Keratinocyte (primary cell): ENCODE results near the gene PHF23. TPM values are rescaled to one million over a fixed set of nuclear protein-coding genes. Genes with fewer than 3 reads are reported as not detected.

ENCODE experiments used
- DNase-seq: peaks from one replicate; pipeline ENCODE4 v3.0.0-alpha.2; 2011; ENCODE audit warnings: low read depth, missing footprints, low spot score
- FAIRE-seq: peaks from 2 replicates; lab custom pipeline; 2011; peaks lifted over from hg19 to GRCh38; lab: Jason Lieb, UNC
- H2AFZ ChIP-seq: 2 replicates; pipeline ENCODE4 v1.6.0; 2012; ENCODE audit warnings: low read length, control low read depth, inconsistent platforms; ENCODE audit not compliant: control insufficient read depth
- H3K27ac ChIP-seq: 2 replicates; pipeline ENCODE4 v1.5.1; 2011; ENCODE audit warnings: low read length; ENCODE audit not compliant: control insufficient read depth, insufficient read depth
- H3K27me3 ChIP-seq: 3 replicates; pipeline ENCODE4 v1.6.0; 2011; ENCODE audit warnings: low read length; ENCODE audit not compliant: control insufficient read depth, insufficient read depth; ENCODE audit errors: extremely low read depth
- H3K36me3 ChIP-seq, 2 experiments: 2 replicates in 1 of 2; 3 replicates in 1 of 2; pipeline ENCODE4 v1.5.1; 2011; ENCODE audit warnings: low read length in 2 of 2, mild to moderate bottlenecking in 1 of 2; ENCODE audit not compliant: control insufficient read depth in 2 of 2, insufficient read depth in 2 of 2; ENCODE audit errors: extremely low read depth in 1 of 2
- H3K4me1 ChIP-seq: 3 replicates; pipeline ENCODE4 v1.5.1; 2011; ENCODE audit warnings: low read length; ENCODE audit not compliant: control insufficient read depth, insufficient read depth; ENCODE audit errors: extremely low read depth
- H3K4me2 ChIP-seq: 3 replicates; pipeline ENCODE4 v1.6.0; 2011; ENCODE audit warnings: low read depth, low read length; ENCODE audit not compliant: control insufficient read depth, insufficient read depth; ENCODE audit errors: extremely low read depth
- H3K4me3 ChIP-seq, 3 experiments: fragments of 200-600 bp in 1 of 3; sonication (generic) in 1 of 3; 2 replicates in 2 of 3; 3 replicates in 1 of 3; pipeline ENCODE4 v1.5.1; 2011 to 2016; ENCODE audit warnings: low read length in 3 of 3, mild to moderate bottlenecking in 3 of 3, control low read depth in 2 of 3, inconsistent platforms in 1 of 3, low read depth in 1 of 3, mixed read lengths in 1 of 3, mixed run types in 1 of 3, moderate library complexity in 1 of 3; ENCODE audit not compliant: control insufficient read depth in 2 of 3, insufficient read depth in 2 of 3; ENCODE audit errors: extremely low read depth in 1 of 3
- H3K79me2 ChIP-seq: 2 replicates; pipeline ENCODE4 v1.6.0; 2012; ENCODE audit warnings: low read length; ENCODE audit not compliant: control insufficient read depth, insufficient read depth
- H3K9ac ChIP-seq: 3 replicates; pipeline ENCODE4 v1.6.0; 2011; ENCODE audit warnings: low read length; ENCODE audit not compliant: control insufficient read depth, insufficient read depth; ENCODE audit errors: extremely low read depth
- H3K9me1 ChIP-seq: 3 replicates; pipeline ENCODE4 v1.6.0; 2011; ENCODE audit warnings: low read length; ENCODE audit not compliant: control insufficient read depth, insufficient read depth; ENCODE audit errors: extremely low read depth
- H3K9me3 ChIP-seq: 2 replicates; pipeline ENCODE4 v1.5.1; 2012; ENCODE audit warnings: low read depth, low read length; ENCODE audit not compliant: control insufficient read depth
- H4K20me1 ChIP-seq: 3 replicates; pipeline ENCODE4 v1.6.0; 2011; ENCODE audit warnings: low read length; ENCODE audit not compliant: control insufficient read depth, insufficient read depth; ENCODE audit errors: extremely low read depth
- CTCF ChIP-seq, 3 experiments: IDR thresholded peaks in 1 of 3; conservative IDR thresholded peaks in 1 of 3; optimal IDR thresholded peaks in 1 of 3; 2 replicates in 2 of 3; 3 replicates in 1 of 3; pipeline versions ENCODE3 to v1.5.1; 2011; ENCODE audit warnings: low read length in 3 of 3, mild to moderate bottlenecking in 3 of 3, moderate library complexity in 2 of 3, control low read depth in 1 of 3, inconsistent platforms in 1 of 3; ENCODE audit not compliant: insufficient read depth in 2 of 3; ENCODE audit errors: extremely low read depth in 1 of 3
- EZH2 ChIP-seq: IDR thresholded peaks from one replicate; pipeline ENCODE4 v1.6.1; 2012; ENCODE audit warnings: inconsistent platforms, mild to moderate bottlenecking, low read length, moderate library complexity
- dilution Hi-C: fragments of 300-500 bp; cut with MboI; formaldehyde crosslinking; loops from one replicate; pipeline ENCODE4 v1.7.0; 2020; ENCODE audit warnings: low sequenced_read_pairs; ENCODE audit not compliant: extremely low pct_ligation_motif_present
- polyA plus RNA-seq, 5 experiments: library from polyadenylated mRNA; depleted of rRNA in 3 of 5; stranded (reverse) in 3 of 5; stranded (forward) in 1 of 5; unstranded in 1 of 5; fragments of >200 nt; gene quantifications; 1 replicate in 1 of 5; 2 replicates in 3 of 5; 3 replicates in 1 of 5; pipeline versions ENCODE4 v1.2.1 to v1.2.3, GENCODE V29; 2011 to 2012; ENCODE audit warnings: missing spikeins in 2 of 5, low read depth in 1 of 5, low replicate concordance in 1 of 5

The PHF23 gene
- polyA plus RNA-seq, 1 donor (not counting 4 experiments of a cell fraction or from before 2014, with no cell fraction given): 52.8 TPM

DNA sequence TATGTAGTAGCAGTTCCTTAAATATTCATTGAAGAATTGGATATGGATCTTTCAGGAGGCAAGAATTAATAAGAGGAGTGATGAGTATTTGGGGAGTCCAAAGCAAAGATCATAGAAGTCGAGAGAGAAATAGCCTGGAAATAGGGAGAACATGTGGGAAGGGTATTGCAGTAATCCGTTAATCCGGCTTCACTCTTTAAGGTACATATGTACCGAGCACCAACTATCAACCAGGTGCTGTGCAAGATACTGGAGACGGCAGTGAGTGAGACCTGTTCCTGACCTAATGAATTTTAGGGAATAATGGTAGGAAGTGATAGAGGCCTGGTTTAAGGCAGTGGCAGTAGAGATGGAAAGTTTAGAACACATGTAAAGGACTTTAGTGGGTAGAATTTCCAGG is 13.8 kb upstream of the PHF23 start:
- peaks cover 9 to 28% of the 10 kb centered on the region in 2 experiments for H3K36me3 ChIP-seq
- H3K4me1 ChIP-seq: peaks cover 18% of the 10 kb centered on the region
- peak overlapping the region; percentile 97 for H3K4me2 ChIP-seq
- dilution Hi-C loops: no loop called here
- DNase-seq (no peak), FAIRE-seq (no peak)
- H3K9ac ChIP-seq: peak overlapping the region; percentile 94
- H2AFZ ChIP-seq: no peak overlapping the region
- H3K27me3 ChIP-seq: no peaks in the 10 kb centered on the region
- no peaks in the 10 kb centered on the region for H3K9me1 ChIP-seq
- TF ChIP-seq EZH2 (no peak), CTCF (optimal IDR thresholded peaks at IDR 0.05 in 1 of 3, IDR thresholded peaks at IDR 0.05 in 1 of 3, conservative IDR thresholded peaks at IDR 0.05 in 1 of 3; ENCODE audit: extremely low read depth in 1 of 3, insufficient read depth in 2 of 3, low read length in 3 of 3) (no peak)
- peaks cover 48% of the 10 kb centered on the region for H3K79me2 ChIP-seq
- no peaks in the 10 kb centered on the region for H3K9me3 ChIP-seq
- peak overlapping the region; percentile 80 to 95 (median 92) for H3K4me3 ChIP-seq
- H3K27ac ChIP-seq: peak overlapping the region; percentile 99
- H4K20me1 ChIP-seq: no peaks in the 10 kb centered on the region

DNA sequence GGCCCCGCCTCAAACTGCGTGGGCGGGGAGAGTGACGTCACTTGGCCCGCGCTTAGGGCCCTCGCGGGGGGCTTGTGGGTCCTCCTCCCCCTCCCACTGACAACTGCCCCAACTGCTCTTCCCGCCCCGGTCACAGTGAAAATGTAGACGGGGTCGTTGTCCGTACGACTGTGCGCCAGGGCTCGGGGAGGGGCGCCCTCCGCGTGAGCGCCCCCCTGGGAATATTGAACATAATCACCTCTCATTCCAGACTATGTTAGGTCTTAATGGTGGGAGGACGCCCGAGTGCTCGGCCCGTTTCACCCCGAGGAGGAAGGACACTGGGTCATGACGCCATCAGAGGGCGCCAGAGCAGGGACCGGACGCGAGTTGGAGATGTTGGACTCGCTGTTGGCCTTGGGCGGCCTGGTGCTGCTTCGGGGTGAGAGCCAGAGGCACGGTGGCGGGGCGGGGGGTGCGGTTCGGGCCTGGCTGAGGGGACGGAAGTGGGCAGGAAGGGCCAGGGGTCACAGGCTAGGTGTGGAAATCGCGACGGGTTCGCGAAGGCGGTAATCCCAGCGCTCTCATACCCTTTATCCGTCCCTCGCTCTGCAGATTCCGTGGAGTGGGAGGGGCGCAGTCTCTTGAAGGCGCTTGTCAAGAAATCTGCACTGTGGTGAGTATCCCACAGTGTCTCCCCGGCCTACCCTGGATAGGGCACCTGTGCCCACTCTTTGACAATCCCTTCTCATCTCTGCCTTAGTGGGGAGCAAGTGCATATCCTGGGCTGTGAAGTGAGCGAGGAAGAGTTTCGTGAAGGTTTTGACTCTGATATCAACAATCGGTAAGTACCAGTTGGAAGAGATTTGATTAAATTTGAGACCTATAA is 13.2 kb upstream of the PHF23 start, which contains the start of gene ELP5:
Gene ELP5 (plus strand): TSS at position 40 of the 868 bp plus-strand sequence. CDS start 336 bp downstream, at position 376.
- TF ChIP-seq EZH2 (no peak), CTCF (optimal IDR thresholded peaks at IDR 0.05 in 1 of 3, IDR thresholded peaks at IDR 0.05 in 1 of 3, conservative IDR thresholded peaks at IDR 0.05 in 1 of 3; ENCODE audit: extremely low read depth in 1 of 3, insufficient read depth in 2 of 3, low read length in 3 of 3) (peak in 2 of 3 experiments; percentile 20 to 70)
- Histone ChIP-seq H3K79me2 (peaks cover 54% of the 10 kb centered on the region), H3K36me3 (peaks cover 9 to 26% of the 10 kb centered on the region in 2 experiments)

More for the DNA sequence above, 13.2 kb upstream of the PHF23 start, which contains the start of gene ELP5:
- peak within 1 kb of the TSS; percentile 80 to 95 (median 92) for H3K4me3 ChIP-seq
- no peaks in the 10 kb centered on the region for H3K27me3 ChIP-seq
- no peak for DNase-seq
- peak within 1 kb of the TSS; percentile 98 for H3K4me2 ChIP-seq
- peak; percentile 60 for FAIRE-seq
- H3K9me1 ChIP-seq: no peaks in the 10 kb centered on the region
- H3K9me3 ChIP-seq: no peaks in the 10 kb centered on the region
- no peaks in the 10 kb centered on the region for H4K20me1 ChIP-seq
- peak within 1 kb of the TSS; percentile 96 for H2AFZ ChIP-seq
- dilution Hi-C loops: no loop called here
- H3K4me1 ChIP-seq: peaks cover 18% of the 10 kb centered on the region
- peak within 1 kb of the TSS; percentile 94 for H3K9ac ChIP-seq
- H3K27ac ChIP-seq: peak within 1 kb of the TSS; percentile 99
